NB4 (cell line): ENCODE measurements around the gene AXIN1.
"Not testable (repeated sequence)": the region's sequence is repeated elsewhere in the genome, so short reads cannot be mapped to it uniquely, and the experiment has no call there.

Experiments
- DNase-seq: peaks from one replicate; pipeline ENCODE4 v3.0.0; 2010; ENCODE audit warnings: low read depth
- H3K4me3 ChIP-seq: one replicate; pipeline ENCODE4 v1.5.1; 2011; ENCODE audit warnings: mild to moderate bottlenecking, low read depth, low read length, moderate library complexity
- MYC ChIP-seq: IDR thresholded peaks from 2 replicates; pipeline ENCODE4 v1.6.1; 2011; ENCODE audit warnings: low read depth, low read length
- POLR2A ChIP-seq: IDR thresholded peaks from 2 replicates; pipeline ENCODE4 v1.6.1; 2011; ENCODE audit warnings: mild to moderate bottlenecking; ENCODE audit not compliant: insufficient read length; ENCODE audit errors: extremely low read depth
- TF ChIP-seq, protein P1 (sequence below): IDR thresholded peaks from 2 replicates; pipeline ENCODE4 v1.6.1; 2011; ENCODE audit warnings: low read depth, low read length
- TF ChIP-seq, protein P2 (sequence below): IDR thresholded peaks from one replicate; pipeline ENCODE4 v1.5.1; 2012; ENCODE audit warnings: low read depth, low read length

Gene AXIN1

DNA sequence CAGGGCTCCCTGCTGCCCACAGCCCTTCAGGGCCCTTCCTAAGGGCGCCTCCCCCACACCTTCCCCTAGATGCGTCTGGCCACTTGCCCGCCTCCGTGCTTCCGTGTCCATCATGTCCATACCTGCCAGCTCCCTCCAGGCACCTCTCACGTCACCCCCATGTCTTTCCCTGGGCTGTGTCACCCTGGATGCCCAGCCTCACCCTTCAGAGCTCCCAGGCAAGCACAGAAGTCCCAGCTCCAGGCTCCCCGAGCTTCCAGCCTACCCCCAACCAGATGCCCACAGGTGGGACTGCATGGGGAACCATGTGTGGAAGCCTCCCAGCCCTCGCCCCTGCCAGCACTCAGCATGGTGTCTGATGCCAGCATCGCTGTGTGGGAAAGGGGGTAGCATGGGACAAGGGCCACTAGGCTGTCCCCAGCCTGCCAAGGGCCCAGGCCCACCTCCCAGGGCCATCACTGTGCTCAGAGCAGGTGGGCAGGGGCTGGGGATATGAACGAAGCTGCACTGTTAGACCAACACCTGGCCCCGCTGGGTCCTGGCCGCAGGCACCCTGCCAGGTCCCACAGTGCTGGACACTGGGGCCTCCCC is 1.9 kb upstream of the AXIN1 start:
- TF ChIP-seq, protein P1, sequence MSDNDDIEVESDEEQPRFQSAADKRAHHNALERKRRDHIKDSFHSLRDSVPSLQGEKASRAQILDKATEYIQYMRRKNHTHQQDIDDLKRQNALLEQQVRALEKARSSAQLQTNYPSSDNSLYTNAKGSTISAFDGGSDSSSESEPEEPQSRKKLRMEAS, result no peak
- TF ChIP-seq POLR2A (no peak), MYC (no peak)
- TF ChIP-seq, protein P2, sequence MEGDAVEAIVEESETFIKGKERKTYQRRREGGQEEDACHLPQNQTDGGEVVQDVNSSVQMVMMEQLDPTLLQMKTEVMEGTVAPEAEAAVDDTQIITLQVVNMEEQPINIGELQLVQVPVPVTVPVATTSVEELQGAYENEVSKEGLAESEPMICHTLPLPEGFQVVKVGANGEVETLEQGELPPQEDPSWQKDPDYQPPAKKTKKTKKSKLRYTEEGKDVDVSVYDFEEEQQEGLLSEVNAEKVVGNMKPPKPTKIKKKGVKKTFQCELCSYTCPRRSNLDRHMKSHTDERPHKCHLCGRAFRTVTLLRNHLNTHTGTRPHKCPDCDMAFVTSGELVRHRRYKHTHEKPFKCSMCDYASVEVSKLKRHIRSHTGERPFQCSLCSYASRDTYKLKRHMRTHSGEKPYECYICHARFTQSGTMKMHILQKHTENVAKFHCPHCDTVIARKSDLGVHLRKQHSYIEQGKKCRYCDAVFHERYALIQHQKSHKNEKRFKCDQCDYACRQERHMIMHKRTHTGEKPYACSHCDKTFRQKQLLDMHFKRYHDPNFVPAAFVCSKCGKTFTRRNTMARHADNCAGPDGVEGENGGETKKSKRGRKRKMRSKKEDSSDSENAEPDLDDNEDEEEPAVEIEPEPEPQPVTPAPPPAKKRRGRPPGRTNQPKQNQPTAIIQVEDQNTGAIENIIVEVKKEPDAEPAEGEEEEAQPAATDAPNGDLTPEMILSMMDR, result no peak
- DNase-seq, result no peak
- H3K4me3 ChIP-seq, result no peak overlapping the region

DNA sequence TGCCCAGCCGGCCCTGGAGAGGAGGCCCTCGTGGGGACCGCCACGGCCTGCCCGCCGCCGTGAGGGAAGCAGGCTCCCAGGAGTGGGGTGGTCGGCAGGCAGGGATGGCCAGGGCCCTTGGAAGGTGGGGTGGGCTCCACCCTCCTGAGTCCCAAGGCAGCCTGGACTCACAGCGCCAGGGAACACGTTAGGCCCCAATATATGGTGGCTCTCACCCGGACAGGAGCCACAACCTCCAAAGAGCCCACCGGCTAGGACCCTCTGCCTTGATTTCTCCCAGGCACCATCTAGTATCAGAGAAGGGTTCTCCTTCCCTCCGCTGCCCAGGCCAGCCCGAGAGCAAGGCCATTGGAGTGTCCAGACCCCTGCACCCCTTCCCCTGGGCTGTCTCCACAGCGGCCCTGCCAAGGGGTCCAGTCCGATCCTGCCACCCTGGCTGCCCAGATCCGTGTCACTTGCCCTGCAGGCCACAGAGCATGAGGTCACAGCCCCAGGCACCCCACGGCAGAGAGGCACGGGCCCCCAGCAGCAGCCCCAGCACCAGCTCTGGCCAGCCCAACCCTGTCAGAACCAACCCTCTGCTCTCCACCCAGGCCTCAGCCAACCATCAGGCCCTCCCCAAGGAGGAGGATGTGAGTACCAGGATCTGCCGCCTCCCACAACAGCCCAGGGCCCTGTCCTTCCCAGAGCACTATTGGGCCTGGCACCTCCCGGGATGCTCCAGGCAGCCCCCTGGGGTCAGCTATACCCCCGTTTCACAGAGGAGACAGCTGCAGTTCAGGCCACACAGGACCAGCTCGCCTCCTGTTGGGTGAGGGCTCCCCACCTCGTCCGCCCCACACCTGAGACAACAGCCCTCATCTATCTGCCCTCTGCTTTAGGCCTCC is 1.1 kb upstream of the AXIN1 start:
- TF ChIP-seq POLR2A, result no peak
- no peak for TF ChIP-seq MYC
- TF ChIP-seq, protein P2, result no peak
- TF ChIP-seq, protein P1, result no peak
- DNase-seq, result no peak
- H3K4me3 ChIP-seq, result no peak overlapping the region

DNA sequence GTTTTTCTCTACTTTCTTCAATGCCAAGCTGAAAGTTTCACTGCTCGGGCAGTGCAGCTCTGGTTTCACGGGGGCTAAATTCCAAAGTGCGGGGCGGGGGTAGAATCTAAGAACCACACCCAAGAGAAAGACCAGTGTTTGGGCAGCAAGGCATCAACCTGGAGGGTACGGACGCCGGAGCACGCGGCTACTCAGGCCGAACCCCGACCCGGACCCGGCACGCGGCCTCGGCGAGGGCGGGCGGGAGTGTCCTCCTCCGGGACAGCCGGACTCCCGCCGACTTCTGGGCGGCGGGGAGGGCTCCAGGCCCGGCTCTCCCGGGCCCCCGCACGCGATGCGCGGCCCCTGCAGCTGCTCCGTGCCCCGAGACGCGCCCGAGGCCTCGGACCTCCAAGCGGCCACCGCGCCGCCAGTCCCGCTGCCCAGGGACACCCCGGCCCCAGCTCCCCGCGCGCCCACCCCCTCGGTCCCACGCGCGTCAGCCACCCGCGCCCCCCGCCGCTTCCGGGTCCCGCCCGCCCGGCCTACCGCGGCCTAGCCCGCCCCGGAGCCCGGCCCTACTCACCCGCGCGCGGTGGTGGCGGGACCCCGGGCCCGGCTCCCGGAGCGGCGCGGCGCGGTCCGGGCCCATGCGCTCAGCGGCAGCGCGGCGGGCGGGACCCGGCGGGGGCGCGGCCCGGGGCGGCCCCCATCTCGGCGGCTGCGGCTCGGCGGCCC is 561 bp downstream of the AXIN1 start:
- no peak for TF ChIP-seq POLR2A
- TF ChIP-seq MYC, result no peak
- TF ChIP-seq, protein P1, result no peak
- TF ChIP-seq, protein P2, result no peak
- DNase-seq, result no peak
- peak overlapping the region; percentile 52 for H3K4me3 ChIP-seq

DNA sequence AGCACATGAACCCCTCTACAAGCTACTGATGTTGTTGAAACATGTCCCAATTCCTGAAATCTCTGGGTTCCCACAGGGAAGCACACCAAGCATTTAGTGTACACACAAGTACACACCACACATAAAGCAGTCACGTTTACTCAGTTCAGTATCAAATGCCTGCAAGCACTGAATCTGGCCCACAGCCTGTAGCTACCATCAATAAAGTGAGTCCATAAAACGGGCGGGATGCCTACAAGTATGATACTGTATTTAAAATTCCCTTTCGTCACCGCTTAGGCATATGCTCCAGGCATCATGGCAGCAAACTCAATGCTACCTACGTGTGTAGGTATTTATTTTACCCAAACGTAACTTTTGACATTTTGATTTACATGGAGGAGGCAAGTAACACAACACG is 2.3 kb downstream of the AXIN1 start:
- DNase-seq, result no peak
- no peak overlapping the region for H3K4me3 ChIP-seq
- no peak for TF ChIP-seq POLR2A

DNA sequence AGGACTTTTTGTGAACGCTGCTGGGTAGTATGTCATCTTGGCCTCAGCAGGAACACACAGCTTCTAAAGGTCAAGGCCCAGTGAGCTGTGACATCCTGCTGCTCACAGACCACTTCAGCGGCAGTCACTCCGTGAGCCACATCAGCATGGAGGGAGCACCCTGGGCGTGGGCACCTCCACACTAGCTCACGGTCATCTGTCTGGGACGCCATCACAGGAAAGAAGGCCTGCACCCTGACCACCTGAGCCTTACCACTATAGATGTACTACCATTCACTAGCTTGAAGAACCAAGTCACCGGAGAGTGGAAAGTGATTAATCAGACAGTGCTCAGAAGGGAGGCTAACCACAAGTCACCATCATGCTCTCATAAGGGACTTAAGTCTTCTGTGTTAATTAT is 3.3 kb downstream of the AXIN1 start:
- H3K4me3 ChIP-seq, result no peak overlapping the region
- peak; percentile 66 for DNase-seq
- no peak for TF ChIP-seq POLR2A
- TF ChIP-seq, protein P1, result no peak
- TF ChIP-seq MYC, result no peak
- TF ChIP-seq, protein P2, result no peak

DNA sequence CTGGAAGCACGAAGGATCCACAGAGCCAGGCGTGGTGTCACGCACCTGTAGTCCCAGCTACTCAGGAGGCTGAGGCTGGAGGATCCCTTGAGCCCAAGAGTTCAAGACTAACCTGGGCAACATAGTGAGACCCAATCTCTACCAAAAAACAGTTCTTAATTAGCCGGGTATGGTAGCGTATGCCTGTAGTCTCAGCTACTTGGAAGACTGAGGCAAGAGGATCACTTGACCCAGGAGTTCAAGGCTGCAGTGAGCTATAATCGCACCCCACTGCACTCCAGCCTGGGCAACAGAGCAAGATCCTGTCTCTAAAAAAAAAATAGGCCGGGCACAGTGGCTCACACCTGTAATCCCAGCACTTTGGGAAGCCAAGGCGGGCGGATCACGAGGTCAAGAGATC is 4.0 kb downstream of the AXIN1 start:
- not testable (repeated sequence) for DNase-seq, H3K4me3 ChIP-seq
